Panc1 (cell line): ENCODE data around the gene AMDHD1.

Experiments
- CTCF ChIP-seq: fragments of 450-650 bp; IDR thresholded peaks from 2 replicates; pipeline ENCODE4 v1.5.1; 2017; ENCODE audit warnings: mild to moderate bottlenecking
- POLR2AphosphoS5 ChIP-seq: IDR thresholded peaks from 2 replicates; pipeline ENCODE4 v1.6.1; 2012; ENCODE audit warnings: mild to moderate bottlenecking, low read depth, low read length, moderate library complexity

DNA sequence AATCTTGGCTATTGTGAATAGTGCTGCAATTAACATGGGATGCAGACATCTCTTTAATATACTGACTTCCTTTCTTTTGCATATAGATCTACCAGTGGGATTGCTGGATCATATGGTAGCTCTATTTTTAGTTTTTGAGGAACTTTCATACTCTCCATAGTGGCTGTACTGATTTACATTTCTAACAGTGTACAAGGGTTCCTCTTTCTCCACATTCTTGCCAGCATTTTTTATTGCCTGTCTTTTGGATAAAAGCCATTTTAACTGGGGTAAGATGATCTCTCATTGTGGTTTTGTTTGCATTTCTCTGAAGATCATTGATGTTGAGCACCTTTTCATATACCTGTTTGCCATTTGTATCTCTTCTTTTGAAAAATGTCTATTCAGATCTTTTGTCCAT lies 8.4 kb downstream of the AMDHD1 start:
- TF ChIP-seq CTCF: no peak
- TF ChIP-seq POLR2AphosphoS5: no peak
